GM19372 (cell line): ENCODE results near the gene SELENOV.

ENCODE experiments used
- ATAC-seq: cut with Tn5 transposase; IDR thresholded peaks from one replicate; pipeline ENCODE4 v1.9.1; 2021; ENCODE audit warnings: mild to moderate bottlenecking, low read depth, moderate library complexity; ENCODE audit not compliant: unreplicated experiment

Gene SELENOV

GRCh38 chr19:39554701-39555311 is 39.9 kb downstream of the SELENOV start:
- no peak for ATAC-seq

GRCh38 chr19:39555883-39556282 is 40.9 kb downstream of the SELENOV start:
- no peak for ATAC-seq

GRCh38 chr19:39557811-39558623 is 43.1 kb downstream of the SELENOV start:
- no peak for ATAC-seq

- no peak for ATAC-seq
These were observed 43.7 kb downstream of the SELENOV start for GRCh38 chr19:39558624-39559117.

GRCh38 chr19:39563408-39563807 is 48.5 kb downstream of the SELENOV start:
- ATAC-seq = no peak

- no peak for ATAC-seq
These were observed 51.1 kb downstream of the SELENOV start for GRCh38 chr19:39566064-39566463.

- ATAC-seq = no peak
These were observed 53.7 kb downstream of the SELENOV start for GRCh38 chr19:39568604-39569003.
